GM18909 (cell line): ENCODE results near the gene APBB2.

ENCODE experiments used
- ATAC-seq: cut with Tn5 transposase; IDR thresholded peaks from one replicate; pipeline ENCODE4 v1.9.1; 2021; ENCODE audit warnings: mild to moderate bottlenecking; ENCODE audit not compliant: unreplicated experiment, poor library complexity

APBB2 gene

GRCh38 chr4:41142376-41143310, 71.7 kb downstream of the APBB2 start:
- no peak for ATAC-seq

DNA sequence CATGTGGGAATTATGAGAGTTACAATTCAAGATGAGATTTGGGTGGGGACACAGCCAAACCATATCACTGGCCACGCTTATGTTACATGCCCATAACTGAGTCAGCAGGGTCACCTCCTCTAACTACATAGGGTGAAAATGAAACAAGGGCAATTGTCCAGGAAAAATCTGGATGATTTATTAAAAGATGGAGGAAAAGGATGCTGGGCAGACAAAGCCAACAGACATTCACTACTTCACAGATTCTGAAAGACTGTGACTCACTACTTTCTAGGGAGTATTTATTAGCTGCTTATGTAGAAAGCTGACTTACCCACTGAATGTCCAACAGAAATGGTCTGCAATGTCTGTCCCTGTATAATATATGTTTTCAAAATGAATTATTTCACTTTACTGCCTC, 72.4 kb downstream of the APBB2 start:
- no peak for ATAC-seq

GRCh38 chr4:41140410-41140809, 73.9 kb downstream of the APBB2 start:
- ATAC-seq, result no peak

- no peak for ATAC-seq
Measured at GRCh38 chr4:41137879-41138278, 76.5 kb downstream of the APBB2 start.

GRCh38 chr4:41136456-41136855, 77.9 kb downstream of the APBB2 start:
- no peak for ATAC-seq

DNA sequence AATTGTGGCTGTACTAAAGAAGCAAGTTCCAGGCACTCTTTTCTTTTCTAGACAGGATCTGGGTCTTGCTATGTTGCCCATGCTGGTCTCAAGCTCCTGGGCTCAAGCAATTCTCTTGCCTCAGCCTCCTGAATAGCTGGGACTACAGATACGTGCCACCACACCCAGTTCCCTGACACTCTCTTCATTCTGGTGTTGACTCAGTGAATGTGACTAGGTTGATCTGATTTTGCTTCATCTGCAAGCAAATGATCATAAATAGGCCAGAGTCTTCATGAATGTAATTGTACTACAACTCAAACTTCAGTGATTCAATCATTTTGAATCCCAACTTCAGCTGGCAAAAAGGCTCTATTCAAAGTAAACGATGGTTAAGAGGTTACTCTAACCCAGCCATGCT, 78.5 kb downstream of the APBB2 start:
- no peak for ATAC-seq

DNA sequence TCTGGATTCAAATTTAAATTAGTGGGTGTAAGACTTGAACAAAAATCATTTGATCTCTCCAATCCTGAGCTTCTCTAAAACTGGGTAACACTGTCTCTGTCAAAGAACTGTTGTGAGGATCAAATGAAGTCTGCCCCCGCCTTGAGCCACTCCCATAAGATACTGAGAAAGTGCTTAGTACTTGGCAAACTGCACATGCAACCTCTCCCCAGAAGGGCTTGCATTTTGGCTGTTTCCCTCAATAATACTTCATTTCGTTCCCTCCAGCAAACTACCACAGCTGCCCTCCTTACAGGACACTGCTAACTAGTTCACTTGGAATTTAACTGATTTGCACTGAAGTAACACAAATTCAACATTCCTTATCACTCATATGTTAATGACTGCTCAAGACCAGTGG, 79.8 kb downstream of the APBB2 start:
- ATAC-seq, result no peak

DNA sequence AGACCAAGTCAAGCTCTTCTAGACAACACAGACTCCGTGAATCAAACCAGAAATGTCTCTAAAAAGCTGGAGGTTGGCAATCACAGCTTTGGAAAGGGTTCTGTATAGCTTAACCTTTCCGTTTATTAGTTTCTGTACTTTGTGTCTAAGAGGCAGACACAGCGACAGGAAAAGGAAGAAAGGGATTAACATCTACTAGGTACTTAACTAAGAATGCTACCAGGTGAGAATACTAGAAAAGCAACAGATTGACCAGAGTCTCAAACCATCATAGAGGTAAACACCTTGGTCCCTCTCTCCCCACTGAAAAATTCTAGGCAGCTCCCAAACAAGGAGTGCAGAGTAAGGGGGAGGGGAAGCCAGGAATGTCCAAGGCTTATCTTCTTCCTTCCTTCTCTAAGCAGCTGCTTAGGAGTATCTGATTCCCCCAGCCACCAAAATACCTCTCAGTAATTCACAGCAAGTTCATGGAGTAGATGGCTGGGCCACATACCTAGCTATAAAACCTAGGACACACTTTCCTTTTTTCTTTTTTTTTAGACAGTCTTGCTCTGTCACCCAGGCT, 80.8 kb downstream of the APBB2 start:
- ATAC-seq, result no peak

DNA sequence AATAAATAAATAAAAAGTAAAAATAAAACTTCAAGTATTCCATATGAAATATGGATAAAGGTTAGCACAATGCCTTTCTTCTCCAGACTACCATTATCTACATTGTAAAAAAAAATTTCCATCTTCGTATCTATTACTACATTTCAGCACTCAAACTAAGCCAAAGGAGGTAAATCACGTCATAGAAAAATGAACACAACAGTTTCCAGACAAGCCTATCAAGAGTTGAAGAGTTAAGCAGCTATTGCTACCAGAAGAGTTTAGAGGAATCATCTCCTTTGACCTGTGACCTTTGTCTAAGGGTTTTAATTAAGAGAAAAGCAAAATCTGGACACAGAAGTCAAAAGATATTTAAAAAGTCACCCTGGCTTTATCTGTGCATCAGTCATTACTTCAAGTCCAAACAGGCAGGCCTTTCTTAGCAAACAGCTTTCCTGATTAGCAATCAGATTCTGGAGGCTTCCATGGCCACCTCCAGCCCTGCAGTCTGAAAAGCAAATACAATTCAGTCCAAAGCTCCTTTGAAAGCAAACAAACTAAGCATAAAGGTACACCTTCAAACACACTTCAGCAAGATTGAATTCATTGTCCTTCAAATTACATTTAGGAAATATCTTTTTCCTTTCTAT, 82.2 kb downstream of the APBB2 start:
- no peak for ATAC-seq

GRCh38 chr4:41129936-41130440, 84.4 kb downstream of the APBB2 start:
- no peak for ATAC-seq

- ATAC-seq, result no peak
Measured at GRCh38 chr4:41129128-41129754, 85.1 kb downstream of the APBB2 start.

DNA sequence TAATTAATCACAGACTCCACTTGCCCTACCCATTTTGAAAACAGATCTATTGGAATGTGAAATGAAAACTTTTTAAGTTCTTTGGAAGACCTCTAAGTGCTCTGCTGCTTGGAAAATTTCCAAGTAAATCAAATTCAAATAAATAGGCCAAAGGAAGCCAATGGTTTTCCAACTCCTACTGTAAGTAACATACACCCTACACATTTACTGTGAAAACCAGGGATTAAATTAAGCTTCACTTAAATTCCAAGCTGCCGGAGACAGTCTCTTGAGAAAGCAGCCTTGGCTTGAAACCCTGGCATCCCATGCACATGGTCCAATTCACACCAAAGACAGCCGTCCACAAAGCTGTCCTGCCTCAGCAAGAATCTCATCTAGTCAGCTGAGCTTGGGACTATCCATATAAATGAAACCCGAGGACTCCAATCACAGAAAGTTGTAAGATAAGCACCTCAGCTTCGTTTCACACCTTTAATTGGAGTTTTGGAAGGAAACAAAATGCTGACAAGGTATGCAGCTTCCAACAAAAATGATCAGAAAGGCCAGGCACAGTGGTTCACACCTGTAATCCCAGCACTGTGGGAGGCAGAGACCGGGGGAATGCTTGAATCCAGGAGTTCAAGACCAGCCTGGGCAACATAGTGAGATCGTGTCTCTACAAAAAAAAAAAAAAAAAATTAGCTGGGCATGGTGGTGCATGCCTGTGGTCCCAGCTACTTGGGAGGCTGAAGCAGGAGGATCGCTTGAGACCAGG, 88.6 kb downstream of the APBB2 start:
- ATAC-seq, result no peak

GRCh38 chr4:41124916-41125548, 89.3 kb downstream of the APBB2 start:
- no peak for ATAC-seq

DNA sequence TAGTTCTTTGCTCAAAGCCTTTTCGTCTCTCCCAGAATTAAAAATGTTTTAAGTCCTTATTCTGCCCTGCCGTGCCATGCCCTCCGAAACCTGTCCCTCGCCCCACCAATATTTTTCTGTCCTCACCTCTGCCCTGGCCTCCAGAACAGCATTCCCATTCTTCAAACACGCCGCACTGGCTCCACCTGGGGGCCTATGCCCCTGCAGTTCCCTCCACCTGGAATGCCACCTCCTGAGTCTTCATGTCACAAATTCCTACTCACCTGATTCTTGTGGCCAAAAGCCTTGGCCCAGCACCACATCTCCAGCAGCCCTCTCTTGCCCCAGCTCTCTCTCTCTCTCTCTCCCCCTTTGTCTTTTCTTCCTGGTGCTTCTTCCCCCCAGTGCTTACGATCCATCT, 91.6 kb downstream of the APBB2 start:
- ATAC-seq, result no peak

DNA sequence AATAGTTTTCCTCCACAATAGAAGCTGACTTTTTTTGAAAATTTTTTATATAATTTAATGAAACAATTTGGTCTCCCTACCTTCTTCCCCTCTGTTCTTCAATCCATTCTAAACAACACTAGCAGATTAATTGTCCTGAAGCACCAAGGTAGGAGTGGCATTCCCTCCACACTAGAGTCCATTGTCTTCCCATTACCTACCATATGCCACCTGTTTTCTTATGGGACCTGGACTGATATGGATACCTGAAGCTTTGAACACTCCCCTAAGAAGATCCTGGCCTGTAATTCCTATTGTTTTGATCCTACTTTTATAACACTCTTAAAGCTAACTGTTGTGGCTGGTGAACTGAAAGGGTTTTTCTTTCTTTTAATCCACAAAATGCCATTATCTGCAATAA, 92.0 kb downstream of the APBB2 start:
- ATAC-seq, result no peak

GRCh38 chr4:41121906-41122305, 92.4 kb downstream of the APBB2 start:
- ATAC-seq, result no peak

GRCh38 chr4:41120297-41121217, 93.8 kb downstream of the APBB2 start:
- no peak for ATAC-seq

DNA sequence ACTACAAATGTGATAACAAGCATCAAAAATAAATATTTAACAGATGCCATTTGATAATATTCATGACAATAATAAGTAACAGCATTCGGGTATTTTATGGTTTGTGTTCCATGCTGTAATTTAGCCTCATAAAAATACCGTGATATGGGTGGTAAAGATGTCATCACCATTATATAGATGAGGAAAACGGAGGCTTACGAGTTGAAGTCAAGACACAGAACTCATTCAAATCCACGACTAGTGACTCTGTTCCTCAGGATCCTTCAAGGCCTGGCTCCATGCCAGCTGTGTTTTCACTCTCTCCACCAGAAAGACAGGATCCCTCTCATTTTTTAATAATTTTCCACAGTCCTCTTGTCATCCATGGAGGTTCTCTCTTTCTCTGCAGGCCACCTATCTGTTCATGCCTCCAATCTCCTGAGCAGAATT, 94.5 kb downstream of the APBB2 start:
- no peak for ATAC-seq

DNA sequence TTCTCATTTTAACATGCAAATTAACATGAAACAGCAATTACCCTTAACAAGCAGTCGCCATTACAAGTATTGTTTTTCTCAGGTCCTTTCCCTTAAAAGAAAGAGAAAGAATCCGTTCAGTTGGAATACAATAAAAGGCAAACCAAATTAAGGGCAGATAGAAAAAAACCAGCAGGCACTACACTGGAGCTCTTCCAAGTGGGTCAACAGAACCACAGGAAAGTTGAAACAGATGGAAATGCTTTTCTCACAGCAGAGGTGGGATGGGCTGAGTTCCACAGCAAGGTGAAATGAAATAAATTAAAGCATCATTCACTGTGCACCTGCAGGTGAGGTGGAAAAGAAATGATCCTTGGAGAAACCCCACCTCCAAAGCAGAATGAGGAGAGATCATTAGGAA, 102.6 kb downstream of the APBB2 start:
- no peak for ATAC-seq
